ENCODE results near the gene KRTAP10-4.
"Not testable (repeated sequence)": the region's sequence is repeated elsewhere in the genome, so short reads cannot be mapped to it uniquely, and the experiment has no call there.

Gene KRTAP10-4

GRCh38 chr21:44558695-44559094 is 14.8 kb upstream of the KRTAP10-4 start, which contains the start of gene KRTAP10-3:
Gene KRTAP10-3, minus strand, starts transcription at chr21:44558795. Its CDS starts 80 bp downstream, at chr21:44558715.
- DNase-seq: no peak

- no peak for DNase-seq
Measured at GRCh38 chr21:44564099-44564498, 9.4 kb upstream of the KRTAP10-4 start.

GRCh38 chr21:44564886-44565598 is 8.5 kb upstream of the KRTAP10-4 start:
- DNase-seq: no peak

DNA sequence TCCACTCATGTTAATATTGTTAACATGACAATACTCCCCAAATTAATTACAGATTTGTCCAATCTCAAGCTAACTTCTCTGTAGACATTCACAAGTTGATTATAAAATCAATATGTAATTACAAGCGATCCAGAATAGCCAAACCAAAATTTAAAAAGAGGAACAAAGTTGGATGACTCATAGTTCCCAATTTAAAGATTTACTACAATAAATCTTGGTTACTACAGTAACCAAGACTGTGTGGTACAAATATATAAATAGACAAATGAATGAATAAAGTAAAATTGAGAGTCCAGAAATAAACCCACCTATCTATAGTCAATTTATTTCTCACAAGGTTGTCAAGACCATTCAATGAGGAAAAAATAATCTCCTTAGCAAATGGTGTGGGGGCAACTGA is 7.1 kb upstream of the KRTAP10-4 start:
- DNase-seq: no peak

DNA sequence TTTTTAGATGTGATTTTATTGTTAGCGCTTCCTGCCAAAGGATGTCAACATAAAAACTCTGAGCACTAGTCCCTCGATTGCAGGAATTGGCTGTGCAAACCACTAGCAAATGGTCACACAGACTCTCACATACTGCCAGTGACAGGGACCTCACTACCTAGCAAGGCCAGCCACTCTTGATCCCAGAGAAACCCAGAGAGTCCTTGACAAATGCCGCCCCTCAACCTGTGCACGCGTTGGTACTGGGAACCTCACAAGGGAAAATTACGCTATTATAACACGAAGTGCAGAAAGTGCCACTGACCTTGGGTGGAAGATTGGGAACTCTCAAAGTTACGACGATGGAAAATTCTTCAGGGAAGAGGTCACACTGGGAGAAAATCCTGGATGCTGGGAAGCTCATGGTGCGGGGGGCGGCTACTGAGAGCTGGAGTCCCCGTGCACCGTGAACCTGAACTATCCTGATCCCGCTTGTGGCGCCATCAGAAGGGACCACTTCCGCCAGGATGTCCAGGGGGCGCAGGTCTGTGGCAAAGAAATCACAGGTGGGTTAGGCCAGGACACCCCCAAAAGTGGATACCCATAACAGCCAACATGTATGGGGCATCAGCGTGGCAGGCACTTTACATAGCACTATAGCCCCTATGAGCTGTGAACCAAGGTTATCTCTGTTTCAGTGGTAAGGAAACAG is 5.9 kb upstream of the KRTAP10-4 start:
- no peak for DNase-seq

GRCh38 chr21:44568261-44568660 is 5.3 kb upstream of the KRTAP10-4 start:
- DNase-seq: no peak

- DNase-seq: no peak
Measured at GRCh38 chr21:44568667-44569556, 4.6 kb upstream of the KRTAP10-4 start.

DNA sequence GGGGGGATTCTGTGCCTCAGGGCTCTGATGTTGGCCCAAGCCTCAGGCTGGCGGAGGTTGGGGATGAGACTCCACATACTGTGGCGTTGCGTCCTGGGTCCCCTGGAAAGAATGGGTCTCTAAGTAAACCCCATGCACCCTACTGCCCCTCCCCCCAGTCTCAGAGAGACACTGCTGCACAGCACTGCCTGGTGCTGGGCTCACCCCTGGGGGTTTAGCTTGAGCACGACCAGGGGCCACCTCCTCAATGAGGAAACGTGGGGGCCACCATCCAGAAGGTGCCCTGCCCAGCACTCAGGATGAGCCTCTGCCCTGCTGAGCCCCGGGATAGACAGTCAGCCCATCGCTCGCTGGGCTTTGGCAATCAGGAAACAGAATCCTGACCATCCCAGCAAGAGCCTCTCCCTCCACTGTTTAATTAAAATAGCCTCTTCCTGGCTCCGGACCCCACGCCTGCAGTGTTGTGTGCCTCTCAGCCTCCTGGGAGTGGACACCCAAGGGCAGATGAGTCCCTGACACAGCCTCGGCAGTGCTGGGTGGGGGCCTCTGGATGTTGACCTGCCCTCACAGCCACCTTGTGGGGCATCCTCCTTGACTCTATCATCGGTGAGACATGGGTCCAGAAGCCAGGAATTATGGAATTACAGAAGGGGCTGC is 3.5 kb upstream of the KRTAP10-4 start:
- DNase-seq: no peak

GRCh38 chr21:44571296-44571695 is 2.2 kb upstream of the KRTAP10-4 start:
- no peak for DNase-seq

GRCh38 chr21:44571844-44572782 is 1.4 kb upstream of the KRTAP10-4 start:
- DNase-seq: no peak

GRCh38 chr21:44572959-44573583 is 458 bp upstream of the KRTAP10-4 start:
- no peak for DNase-seq

DNA sequence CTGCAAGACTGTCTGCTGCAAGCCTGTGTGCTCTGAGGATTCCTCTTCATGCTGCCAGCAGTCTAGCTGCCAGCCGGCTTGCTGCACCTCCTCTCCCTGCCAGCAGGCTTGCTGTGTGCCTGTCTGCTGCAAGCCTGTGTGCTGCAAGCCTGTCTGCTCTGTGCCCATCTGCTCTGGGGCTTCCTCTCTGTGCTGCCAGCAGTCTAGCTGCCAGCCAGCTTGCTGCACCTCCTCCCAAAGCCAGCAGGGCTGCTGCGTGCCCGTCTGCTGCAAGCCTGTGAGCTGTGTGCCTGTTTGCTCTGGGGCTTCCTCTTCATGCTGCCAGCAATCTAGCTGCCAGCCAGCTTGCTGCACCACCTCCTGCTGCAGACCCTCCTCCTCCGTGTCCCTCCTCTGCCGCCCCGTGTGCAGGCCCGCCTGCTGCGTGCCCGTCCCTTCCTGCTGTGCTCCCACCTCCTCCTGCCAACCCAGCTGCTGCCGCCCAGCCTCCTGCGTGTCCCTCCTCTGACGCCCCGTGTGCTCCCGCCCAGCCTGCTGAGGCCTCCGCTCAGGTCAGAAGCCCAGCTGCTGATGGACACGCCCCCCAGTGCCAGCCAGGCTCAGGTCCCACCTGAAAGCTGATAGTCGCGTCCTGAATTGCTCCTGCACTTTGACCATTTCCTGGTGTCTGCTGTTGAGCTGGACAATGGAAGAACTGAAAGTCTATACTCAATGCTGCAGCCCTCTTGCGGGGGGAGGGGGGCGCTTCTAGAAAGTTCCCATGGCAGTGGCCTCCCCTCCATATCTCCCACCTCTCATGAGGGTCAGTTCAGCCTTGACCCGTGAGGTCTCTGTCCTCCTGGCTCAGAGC is 1.2 kb downstream of the KRTAP10-4 start:
- no peak for DNase-seq

GRCh38 chr21:44575307-44576024 is 1.9 kb downstream of the KRTAP10-4 start:
- DNase-seq: no peak

DNA sequence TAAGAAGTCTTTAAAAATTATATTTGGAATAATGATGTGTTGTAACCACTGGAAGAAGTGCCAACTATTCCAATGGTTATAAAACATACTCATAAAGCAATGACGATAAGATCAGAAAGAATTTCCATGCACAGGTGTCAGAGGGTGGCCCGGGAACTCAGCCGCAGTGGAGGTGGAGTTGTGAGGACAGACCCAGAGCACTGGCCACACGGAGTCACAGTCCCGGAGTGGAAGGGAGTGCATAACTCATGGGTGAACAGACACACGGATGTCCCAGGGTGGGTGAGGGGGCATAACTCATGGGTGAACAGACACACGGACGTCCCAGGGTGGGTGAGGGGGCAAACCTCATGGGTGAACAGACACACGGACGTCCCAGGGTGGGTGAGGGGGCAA is 2.5 kb downstream of the KRTAP10-4 start:
- no peak for DNase-seq

DNA sequence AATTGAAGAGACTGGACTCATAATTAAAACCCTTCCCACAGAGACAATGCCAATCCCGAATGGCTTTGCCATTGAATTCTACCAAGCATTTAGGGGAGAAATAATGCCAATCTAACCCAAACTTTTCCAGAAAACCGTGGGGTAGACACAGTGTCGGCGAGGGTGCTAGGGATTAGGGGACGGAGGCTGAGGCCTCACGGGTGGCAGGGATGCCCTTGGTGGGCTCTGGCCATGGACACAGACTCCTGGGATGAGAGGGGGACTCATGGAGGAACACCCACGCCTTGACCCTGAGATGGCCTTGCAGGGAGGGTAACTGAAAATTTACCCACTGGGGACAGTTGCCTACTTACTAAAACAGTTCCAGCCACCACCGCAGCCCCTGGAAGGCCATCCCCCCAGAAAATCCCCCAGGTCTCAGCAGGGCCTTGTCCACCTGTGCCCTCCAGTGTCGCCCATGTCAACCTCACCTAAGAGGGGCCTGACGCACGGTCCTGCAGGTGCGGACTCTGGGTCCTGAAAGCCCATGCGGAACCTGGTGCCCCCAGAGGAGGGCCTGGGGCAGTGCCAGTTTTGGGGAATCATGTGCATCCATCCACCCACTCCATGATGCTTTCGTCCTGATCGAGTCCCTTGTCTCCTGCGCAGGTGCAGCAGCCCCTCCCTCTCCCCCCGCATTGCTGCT is 5.0 kb downstream of the KRTAP10-4 start:
- no peak for DNase-seq

- no peak for DNase-seq
Measured at GRCh38 chr21:44579056-44579832, 5.7 kb downstream of the KRTAP10-4 start.

DNA sequence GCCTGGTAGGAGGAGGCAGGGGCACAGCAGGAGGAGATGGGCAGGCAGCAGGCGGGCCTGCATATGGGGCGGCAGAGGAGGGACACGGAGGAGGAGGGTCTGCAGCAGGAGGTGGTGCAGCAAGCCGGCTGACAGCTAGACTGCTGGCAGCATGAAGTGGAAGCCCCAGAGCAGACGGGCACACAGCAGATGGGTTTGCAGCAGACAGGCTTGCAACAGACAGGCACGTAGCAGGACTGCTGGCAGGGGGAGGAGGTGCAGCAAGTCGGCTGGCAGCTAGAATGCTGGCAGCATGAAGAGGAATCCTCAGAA is 6.3 kb downstream of the KRTAP10-4 start:
- no peak for DNase-seq

DNA sequence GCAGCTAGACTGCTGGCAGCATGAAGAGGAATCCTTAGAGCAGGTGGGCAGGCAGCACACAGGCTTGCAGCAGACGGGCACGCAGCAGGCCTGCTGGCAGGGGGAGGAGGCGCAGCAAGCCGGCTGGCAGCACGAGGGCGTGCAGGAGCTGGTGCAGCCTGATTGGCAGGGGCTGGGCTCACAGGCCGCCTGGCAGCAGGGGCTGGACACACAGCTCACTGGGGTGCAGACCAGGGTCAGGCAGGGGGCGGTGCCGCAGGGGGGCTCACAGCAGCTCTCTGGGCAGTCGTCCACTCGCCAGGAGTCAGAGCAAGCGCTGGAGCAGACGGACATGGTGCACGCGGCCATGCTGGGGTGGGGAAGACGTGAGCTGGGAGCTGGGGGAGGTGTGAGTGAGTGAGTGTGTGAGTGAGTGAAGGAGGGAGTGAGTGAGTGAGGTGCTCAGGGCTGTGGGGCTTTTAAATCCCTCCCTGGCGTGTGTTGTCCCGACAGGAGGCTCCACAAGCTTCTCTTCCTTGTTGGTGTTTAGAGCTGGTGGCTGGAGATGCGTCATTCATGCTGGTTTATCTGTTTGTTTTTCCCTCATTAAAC is 6.8 kb downstream of the KRTAP10-4 start, which contains the start of gene KRTAP10-5:
Gene KRTAP10-5 (minus strand): TSS at position 374 of the 591 bp plus-strand sequence. CDS start 26 bp downstream, at position 348.
- DNase-seq: not testable (repeated sequence)

All from T1000 (cell line).